ENCODE measurements around the gene IFFO2.

DNA sequence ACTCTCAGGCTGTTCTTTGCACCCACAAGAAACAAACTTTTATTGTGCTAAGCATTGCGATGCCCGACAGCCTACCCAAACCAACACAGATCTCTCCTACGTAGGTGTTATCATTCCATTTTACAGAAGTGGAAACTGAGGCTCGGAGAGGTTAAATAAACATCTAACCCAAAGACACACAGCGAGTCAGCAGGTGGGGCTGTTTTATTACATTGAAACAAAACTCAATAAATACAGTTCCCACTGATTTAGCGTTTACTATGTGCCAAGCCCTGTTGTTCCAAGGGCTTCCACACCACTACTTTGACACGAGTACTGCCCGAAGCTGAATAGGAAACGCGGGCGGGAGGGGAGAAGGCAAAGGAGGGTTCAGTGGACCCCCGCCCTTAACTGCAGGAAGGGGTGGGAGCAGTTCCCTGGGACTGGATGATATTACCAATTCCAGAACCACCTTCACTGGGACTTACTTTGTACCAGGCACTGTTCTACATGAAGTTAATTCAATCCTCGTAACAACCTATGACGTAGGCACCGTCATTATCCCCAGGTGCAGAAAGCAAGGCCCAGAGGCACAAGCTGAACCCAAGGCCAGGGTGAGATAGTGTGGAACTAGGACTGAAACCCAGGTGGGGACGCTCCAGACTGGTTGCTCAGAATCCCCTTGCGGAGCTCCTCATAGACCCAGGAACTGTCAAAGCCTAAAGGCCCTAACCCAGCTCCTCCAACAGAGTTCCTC, 34.8 kb downstream of the IFFO2 start:
- TF ChIP-seq POLR2A (IDR thresholded peaks at IDR 0.05) = no peak
- TF ChIP-seq, protein P1, sequence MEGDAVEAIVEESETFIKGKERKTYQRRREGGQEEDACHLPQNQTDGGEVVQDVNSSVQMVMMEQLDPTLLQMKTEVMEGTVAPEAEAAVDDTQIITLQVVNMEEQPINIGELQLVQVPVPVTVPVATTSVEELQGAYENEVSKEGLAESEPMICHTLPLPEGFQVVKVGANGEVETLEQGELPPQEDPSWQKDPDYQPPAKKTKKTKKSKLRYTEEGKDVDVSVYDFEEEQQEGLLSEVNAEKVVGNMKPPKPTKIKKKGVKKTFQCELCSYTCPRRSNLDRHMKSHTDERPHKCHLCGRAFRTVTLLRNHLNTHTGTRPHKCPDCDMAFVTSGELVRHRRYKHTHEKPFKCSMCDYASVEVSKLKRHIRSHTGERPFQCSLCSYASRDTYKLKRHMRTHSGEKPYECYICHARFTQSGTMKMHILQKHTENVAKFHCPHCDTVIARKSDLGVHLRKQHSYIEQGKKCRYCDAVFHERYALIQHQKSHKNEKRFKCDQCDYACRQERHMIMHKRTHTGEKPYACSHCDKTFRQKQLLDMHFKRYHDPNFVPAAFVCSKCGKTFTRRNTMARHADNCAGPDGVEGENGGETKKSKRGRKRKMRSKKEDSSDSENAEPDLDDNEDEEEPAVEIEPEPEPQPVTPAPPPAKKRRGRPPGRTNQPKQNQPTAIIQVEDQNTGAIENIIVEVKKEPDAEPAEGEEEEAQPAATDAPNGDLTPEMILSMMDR (IDR thresholded peaks at IDR 0.05) = peak in 4 of 6 experiments; percentile 13 to 38 (median 20)

Data from esophagus squamous epithelium (tissue), 4 donors.